Astrocyte of the cerebellum (primary cell): Measurements from ENCODE around the gene LITAF.
"Not testable (repeated sequence)": the region's sequence is repeated elsewhere in the genome, so short reads cannot be mapped to it uniquely, and the experiment has no call there.

Experiments used
- DNase-seq: peaks from one replicate; pipeline ENCODE4 v3.0.0-alpha.2; 2011; ENCODE audit warnings: low read depth
- H3K4me3 ChIP-seq: 2 replicates; pipeline ENCODE4 v1.5.1; 2011; ENCODE audit warnings: mild to moderate bottlenecking, low read depth, low read length, moderate library complexity
- CTCF ChIP-seq: IDR thresholded peaks from 2 replicates; pipeline ENCODE4 v1.5.1; 2012; ENCODE audit warnings: low read length, low read depth, moderate library complexity, mild to moderate bottlenecking; ENCODE audit errors: missing control alignments
- in situ Hi-C: cut with HindIII; loops from 2 replicates; pipeline ENCODE4 v1.10.0; 2017; ENCODE audit warnings: low sequenced_read_pairs

LITAF gene

GRCh38 chr16:11583889-11584565 lies 2.7 kb downstream of the LITAF start:
- no peak for DNase-seq
- in situ Hi-C loops, result no loop called here
- no peak overlapping the region for H3K4me3 ChIP-seq
- TF ChIP-seq CTCF, result no peak

DNA sequence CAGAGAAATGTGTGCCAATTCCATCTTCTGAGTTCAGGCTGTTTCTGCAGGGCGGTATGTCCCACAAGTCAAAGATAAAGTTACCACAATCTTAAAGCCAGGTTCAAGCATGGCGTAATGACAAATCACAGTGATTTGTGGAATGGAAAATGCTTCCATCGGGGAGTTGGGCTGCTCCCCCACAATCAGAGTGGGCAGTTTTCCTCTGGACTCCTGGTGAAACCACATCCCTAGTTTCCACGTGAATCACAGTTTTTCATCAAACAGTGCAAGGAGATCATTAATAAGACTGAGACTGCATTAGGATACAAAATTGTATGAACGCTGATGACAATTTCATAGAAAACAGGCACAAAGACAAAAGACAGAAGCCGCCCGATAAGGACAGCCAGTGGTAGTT lies 3.6 kb downstream of the LITAF start:
- in situ Hi-C loops, result no loop called here
- peak; percentile 50 for DNase-seq
- H3K4me3 ChIP-seq, result no peak overlapping the region
- TF ChIP-seq CTCF, result no peak

- no peak for DNase-seq
- no peak for TF ChIP-seq CTCF
- H3K4me3 ChIP-seq, result no peak overlapping the region
- in situ Hi-C loops, result no loop called here
Measured at GRCh38 chr16:11582157-11582814, 4.4 kb downstream of the LITAF start.

GRCh38 chr16:11581678-11582077 lies 5.0 kb downstream of the LITAF start:
- TF ChIP-seq CTCF, result no peak
- no peak for DNase-seq
- in situ Hi-C loops, result no loop called here
- no peak overlapping the region for H3K4me3 ChIP-seq

GRCh38 chr16:11580451-11581086 lies 6.2 kb downstream of the LITAF start:
- no peak for TF ChIP-seq CTCF
- in situ Hi-C loops, result no loop called here
- no peak for DNase-seq
- H3K4me3 ChIP-seq, result no peak overlapping the region

- not testable (repeated sequence) for H3K4me3 ChIP-seq
Measured at GRCh38 chr16:11577290-11577660, 9.4 kb downstream of the LITAF start.

More at GRCh38 chr16:11577290-11577660, 9.4 kb downstream of the LITAF start:
- DNase-seq, in situ Hi-C loops: not testable (repeated sequence)
